GM12878 (cell line): ENCODE results near the gene RPS15A. TPM values are rescaled to one million over a fixed set of nuclear protein-coding genes. Genes with fewer than 3 reads are reported as not detected.

Experiments
- FOXK2 ChIP-seq: fragments of 450-650 bp; IDR thresholded peaks from 2 replicates; pipeline ENCODE4 v1.6.1; 2017; ENCODE audit warnings: mild to moderate bottlenecking, moderate library complexity
- HCFC1 ChIP-seq: fragments of 150-350 bp; IDR thresholded peaks from 2 replicates; pipeline ENCODE4 v1.6.1; 2014; ENCODE audit warnings: low read length
- SMC3 ChIP-seq: IDR thresholded peaks from 2 replicates; pipeline ENCODE4 v1.6.1; 2011; ENCODE audit warnings: low read length, improper control_type of control experiment, borderline replicate concordance
- SUPT20H ChIP-seq: IDR thresholded peaks from 2 replicates; pipeline ENCODE4 v1.6.1; 2011; ENCODE audit warnings: low read depth, mild to moderate bottlenecking, low read length, moderate library complexity, borderline replicate concordance; ENCODE audit not compliant: control insufficient read depth
- ZNF622 ChIP-seq: fragments of 450-650 bp; IDR thresholded peaks from 2 replicates; pipeline ENCODE4 v1.6.1; 2017; ENCODE audit warnings: mild to moderate bottlenecking, inconsistent platforms
- polyA plus RNA-seq, 11 experiments: library from polyadenylated mRNA; depleted of rRNA in 4 of 11; unstranded in 6 of 11; stranded (reverse) in 5 of 11; fragments of >200 nt; fragmentation: Nextera tagmentation in 4 of 11; fragmentation: Illumina TruSeq in 1 of 11; extraction: Ambion mirVana in 4 of 11; extraction: Trizol in 1 of 11; gene quantifications; 1 replicate in 1 of 11; 2 replicates in 10 of 11; pipeline versions ENCODE4 v1.2.1 to v1.2.3, GENCODE V29; 2011 to 2016; ENCODE audit warnings: inconsistent platforms in 2 of 11, missing spikeins in 2 of 11, low read depth in 1 of 11
- total RNA-seq, 4 experiments: library from RNA; depleted of rRNA in 3 of 4; stranded (reverse); fragments of >200 nt in 3 of 4; fragmentation: Illumina TruSeq in 1 of 4; extraction: Trizol in 1 of 4; gene quantifications; 2 replicates each; pipeline versions ENCODE4 v1.2.1 to v1.2.3, GENCODE V29; 2013 to 2021
- TF ChIP-seq, protein P1 (sequence below): IDR thresholded peaks from 2 replicates; pipeline ENCODE4 v1.6.1; 2012; ENCODE audit warnings: mild to moderate bottlenecking, low read depth, low read length
- TF ChIP-seq, protein P2 (sequence below), 3 experiments: IDR thresholded peaks in 2 of 3; conservative IDR thresholded peaks in 1 of 3; 2 replicates each; pipeline ENCODE4 v1.5.1; 2011; ENCODE audit warnings: low read depth in 3 of 3, low read length in 3 of 3, mild to moderate bottlenecking in 3 of 3, control low read depth in 2 of 3, moderate library complexity in 2 of 3, inconsistent platforms in 1 of 3, mixed read lengths in 1 of 3; ENCODE audit not compliant: control insufficient read depth in 2 of 3, insufficient read depth in 1 of 3; ENCODE audit errors: extremely low read depth in 1 of 3

Gene RPS15A
- total and polyA plus RNA-seq, 10 of the 15 experiments (the other 5 are each of a cell fraction or from before 2014, with no cell fraction given): 1,566 to 6,408 (median 2,999) TPM

DNA sequence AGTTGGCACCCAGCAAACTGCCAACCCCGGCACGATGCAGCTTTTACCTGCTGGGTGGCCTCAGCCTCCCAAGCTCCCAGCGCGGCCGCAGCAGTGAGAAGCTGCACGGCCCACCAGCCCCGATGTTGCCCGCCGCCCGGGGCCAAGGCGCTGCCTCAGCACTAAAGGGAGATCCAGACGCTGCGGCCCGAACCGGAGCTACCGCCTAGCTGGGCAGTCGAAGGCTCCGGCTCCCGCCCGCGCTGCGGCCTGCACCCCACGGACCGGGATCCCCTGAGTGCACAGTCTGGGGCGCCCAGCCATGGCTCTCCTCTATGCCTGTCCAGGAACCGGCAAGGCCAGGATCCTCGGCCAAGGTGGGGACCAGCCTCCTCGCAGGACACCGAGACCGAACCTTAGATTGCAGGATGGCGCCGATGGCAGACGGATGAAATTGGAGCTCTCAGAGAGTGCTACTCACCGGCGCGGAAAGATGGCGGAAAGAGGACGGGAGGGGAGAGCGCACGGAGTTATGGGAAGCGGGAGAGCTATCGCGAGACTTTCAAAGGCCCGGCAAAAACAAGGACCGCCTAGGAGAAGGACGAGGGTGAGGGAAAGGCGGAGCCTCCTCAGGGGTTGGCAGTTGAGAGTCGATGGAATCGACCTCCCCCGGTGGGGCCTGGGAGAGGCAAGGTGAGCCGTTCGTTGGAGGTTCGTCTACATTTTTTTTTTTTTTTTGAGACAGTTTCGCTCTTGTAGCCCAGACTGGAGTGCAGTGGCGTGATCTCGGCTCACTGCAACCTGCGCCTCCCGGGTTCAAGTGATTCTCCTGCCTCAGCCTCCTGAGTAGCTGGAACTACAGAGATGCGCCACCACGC lies at the start of gene RPS15A (continued):
- TF ChIP-seq SUPT20H (no peak), ZNF622 (no peak), HCFC1 (peak; percentile 72), SMC3 (no peak), FOXK2 (peak; percentile 74)
- TF ChIP-seq, protein P1, sequence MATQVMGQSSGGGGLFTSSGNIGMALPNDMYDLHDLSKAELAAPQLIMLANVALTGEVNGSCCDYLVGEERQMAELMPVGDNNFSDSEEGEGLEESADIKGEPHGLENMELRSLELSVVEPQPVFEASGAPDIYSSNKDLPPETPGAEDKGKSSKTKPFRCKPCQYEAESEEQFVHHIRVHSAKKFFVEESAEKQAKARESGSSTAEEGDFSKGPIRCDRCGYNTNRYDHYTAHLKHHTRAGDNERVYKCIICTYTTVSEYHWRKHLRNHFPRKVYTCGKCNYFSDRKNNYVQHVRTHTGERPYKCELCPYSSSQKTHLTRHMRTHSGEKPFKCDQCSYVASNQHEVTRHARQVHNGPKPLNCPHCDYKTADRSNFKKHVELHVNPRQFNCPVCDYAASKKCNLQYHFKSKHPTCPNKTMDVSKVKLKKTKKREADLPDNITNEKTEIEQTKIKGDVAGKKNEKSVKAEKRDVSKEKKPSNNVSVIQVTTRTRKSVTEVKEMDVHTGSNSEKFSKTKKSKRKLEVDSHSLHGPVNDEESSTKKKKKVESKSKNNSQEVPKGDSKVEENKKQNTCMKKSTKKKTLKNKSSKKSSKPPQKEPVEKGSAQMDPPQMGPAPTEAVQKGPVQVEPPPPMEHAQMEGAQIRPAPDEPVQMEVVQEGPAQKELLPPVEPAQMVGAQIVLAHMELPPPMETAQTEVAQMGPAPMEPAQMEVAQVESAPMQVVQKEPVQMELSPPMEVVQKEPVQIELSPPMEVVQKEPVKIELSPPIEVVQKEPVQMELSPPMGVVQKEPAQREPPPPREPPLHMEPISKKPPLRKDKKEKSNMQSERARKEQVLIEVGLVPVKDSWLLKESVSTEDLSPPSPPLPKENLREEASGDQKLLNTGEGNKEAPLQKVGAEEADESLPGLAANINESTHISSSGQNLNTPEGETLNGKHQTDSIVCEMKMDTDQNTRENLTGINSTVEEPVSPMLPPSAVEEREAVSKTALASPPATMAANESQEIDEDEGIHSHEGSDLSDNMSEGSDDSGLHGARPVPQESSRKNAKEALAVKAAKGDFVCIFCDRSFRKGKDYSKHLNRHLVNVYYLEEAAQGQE: peak; percentile 58; the same call in 1 of the 2 replicates
- TF ChIP-seq, protein P2, sequence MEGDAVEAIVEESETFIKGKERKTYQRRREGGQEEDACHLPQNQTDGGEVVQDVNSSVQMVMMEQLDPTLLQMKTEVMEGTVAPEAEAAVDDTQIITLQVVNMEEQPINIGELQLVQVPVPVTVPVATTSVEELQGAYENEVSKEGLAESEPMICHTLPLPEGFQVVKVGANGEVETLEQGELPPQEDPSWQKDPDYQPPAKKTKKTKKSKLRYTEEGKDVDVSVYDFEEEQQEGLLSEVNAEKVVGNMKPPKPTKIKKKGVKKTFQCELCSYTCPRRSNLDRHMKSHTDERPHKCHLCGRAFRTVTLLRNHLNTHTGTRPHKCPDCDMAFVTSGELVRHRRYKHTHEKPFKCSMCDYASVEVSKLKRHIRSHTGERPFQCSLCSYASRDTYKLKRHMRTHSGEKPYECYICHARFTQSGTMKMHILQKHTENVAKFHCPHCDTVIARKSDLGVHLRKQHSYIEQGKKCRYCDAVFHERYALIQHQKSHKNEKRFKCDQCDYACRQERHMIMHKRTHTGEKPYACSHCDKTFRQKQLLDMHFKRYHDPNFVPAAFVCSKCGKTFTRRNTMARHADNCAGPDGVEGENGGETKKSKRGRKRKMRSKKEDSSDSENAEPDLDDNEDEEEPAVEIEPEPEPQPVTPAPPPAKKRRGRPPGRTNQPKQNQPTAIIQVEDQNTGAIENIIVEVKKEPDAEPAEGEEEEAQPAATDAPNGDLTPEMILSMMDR (IDR thresholded peaks at IDR 0.05 in 2 of 3, conservative IDR thresholded peaks at IDR 0.05 in 1 of 3; ENCODE audit: control insufficient read depth in 2 of 3, extremely low read depth in 1 of 3, insufficient read depth in 1 of 3, low read depth in 3 of 3, low read length in 3 of 3): no peak
